Peyer's patch (tissue), 4 donors: Measurements from ENCODE around the gene RNF208. TPM values are rescaled to one million over a fixed set of nuclear protein-coding genes. Genes with fewer than 3 reads are reported as not detected.

ENCODE experiments used
- DNase-seq, 3 donors: peaks; one replicate each; pipeline ENCODE4 v3.0.0-alpha.2; 2017 to 2019
- H3K27ac ChIP-seq, 4 donors: fragments of 200-600 bp; sonication (generic); one replicate each; pipeline ENCODE4 v1.5.1; 2016 to 2019
- H3K27me3 ChIP-seq, 2 donors: fragments of 200-600 bp; sonication (generic); one replicate each; pipeline ENCODE4 v1.5.1; 2019
- H3K36me3 ChIP-seq, 3 donors: fragments of 200-600 bp; sonication (generic); one replicate each; pipeline ENCODE4 v1.5.1; 2016 to 2019
- H3K4me1 ChIP-seq, 4 donors: fragments of 200-600 bp; sonication (generic); one replicate each; pipeline ENCODE4 v1.5.1; 2016 to 2019
- H3K4me3 ChIP-seq, 4 donors: fragments of 200-600 bp; sonication (generic); 1 replicate in 3 of 4; 2 replicates in 1 of 4; pipeline ENCODE4 v1.5.1; 2016 to 2019; ENCODE audit warnings: mild to moderate bottlenecking in 1 of 4
- H3K9me3 ChIP-seq, 4 donors: fragments of 200-600 bp; sonication (generic); one replicate each; pipeline ENCODE4 v1.5.1; 2016 to 2019; ENCODE audit warnings: mild to moderate bottlenecking in 1 of 4
- POLR2A ChIP-seq, 2 donors: fragments of 450-650 bp; IDR thresholded peaks; one replicate each; pipeline ENCODE4 v1.5.1; 2017; ENCODE audit warnings: antibody characterized with exemption in 2 of 2, mild to moderate bottlenecking in 2 of 2, moderate library complexity in 2 of 2
- total RNA-seq, 4 donors: library from RNA; depleted of rRNA; stranded (reverse); fragments of >200 nt; gene quantifications; one replicate each; pipeline ENCODE4 v1.1.0, GENCODE V29; 2016
- TF ChIP-seq, protein P1 (sequence below), 6 experiments: fragments of 450-650 bp in 4 of 6; fragments of 200-600 bp in 2 of 6; sonication (generic) in 1 of 6; IDR thresholded peaks; one replicate each; pipeline ENCODE4 v1.5.1; 2017 to 2019; ENCODE audit warnings: antibody characterized with exemption in 6 of 6, mild to moderate bottlenecking in 3 of 6, moderate library complexity in 1 of 6

Gene RNF208
- total RNA-seq, 4 donors from 2014 or later: 4.4 to 5.9 TPM; not detected in 2

GRCh38 chr9:137175345-137175961, 46.6 kb downstream of the RNF208 start:
- H3K27ac ChIP-seq: no peak overlapping the region

DNA sequence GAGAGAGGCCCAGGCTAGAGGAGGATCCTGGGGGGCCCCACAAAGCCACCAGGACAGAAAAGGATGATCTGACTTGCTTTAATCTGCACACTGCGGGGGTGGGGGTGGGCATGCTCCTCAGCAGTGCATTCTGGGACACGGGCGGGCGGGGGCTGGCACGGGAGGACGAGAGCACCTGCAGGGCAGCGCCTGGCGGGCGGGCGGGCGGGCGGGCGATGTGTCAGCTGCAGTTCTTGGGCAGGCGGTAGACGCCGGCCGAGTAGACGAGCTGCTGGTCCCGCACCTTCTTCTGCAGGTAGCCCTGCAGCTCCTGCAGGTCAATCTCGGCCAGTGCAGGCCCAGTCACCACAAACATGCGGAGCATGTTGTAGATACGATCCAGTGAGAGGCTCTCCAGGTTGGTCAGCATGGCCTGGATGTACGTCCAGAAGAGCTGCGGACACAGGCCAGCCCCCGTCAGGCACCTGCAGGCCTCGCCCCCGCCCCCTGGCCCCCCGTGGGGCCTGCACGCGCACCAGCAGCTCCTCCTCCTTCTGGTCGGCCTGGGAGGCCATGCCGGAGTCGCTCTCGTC, 47.2 kb downstream of the RNF208 start:
- H3K27me3 ChIP-seq: peaks cover 0 to 13% of the 10 kb centered on the region in 2 donors

More at GRCh38 chr9:137175345-137175961, 46.6 kb downstream of the RNF208 start:
- peaks cover 0 to 29% (median 0%) of the 10 kb centered on the region in 3 donors for H3K36me3 ChIP-seq
- peaks cover 0 to 7% of the 10 kb centered on the region in 2 donors for H3K27me3 ChIP-seq
- peaks cover 0 to 11% (median 0%) of the 10 kb centered on the region in 4 donors for H3K4me1 ChIP-seq
- H3K9me3 ChIP-seq: no peaks in the 10 kb centered on the region
- no peak overlapping the region for H3K4me3 ChIP-seq
- TF ChIP-seq POLR2A (IDR thresholded peaks at IDR 0.05): no peak
- TF ChIP-seq, protein P1, sequence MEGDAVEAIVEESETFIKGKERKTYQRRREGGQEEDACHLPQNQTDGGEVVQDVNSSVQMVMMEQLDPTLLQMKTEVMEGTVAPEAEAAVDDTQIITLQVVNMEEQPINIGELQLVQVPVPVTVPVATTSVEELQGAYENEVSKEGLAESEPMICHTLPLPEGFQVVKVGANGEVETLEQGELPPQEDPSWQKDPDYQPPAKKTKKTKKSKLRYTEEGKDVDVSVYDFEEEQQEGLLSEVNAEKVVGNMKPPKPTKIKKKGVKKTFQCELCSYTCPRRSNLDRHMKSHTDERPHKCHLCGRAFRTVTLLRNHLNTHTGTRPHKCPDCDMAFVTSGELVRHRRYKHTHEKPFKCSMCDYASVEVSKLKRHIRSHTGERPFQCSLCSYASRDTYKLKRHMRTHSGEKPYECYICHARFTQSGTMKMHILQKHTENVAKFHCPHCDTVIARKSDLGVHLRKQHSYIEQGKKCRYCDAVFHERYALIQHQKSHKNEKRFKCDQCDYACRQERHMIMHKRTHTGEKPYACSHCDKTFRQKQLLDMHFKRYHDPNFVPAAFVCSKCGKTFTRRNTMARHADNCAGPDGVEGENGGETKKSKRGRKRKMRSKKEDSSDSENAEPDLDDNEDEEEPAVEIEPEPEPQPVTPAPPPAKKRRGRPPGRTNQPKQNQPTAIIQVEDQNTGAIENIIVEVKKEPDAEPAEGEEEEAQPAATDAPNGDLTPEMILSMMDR (IDR thresholded peaks at IDR 0.05): peak in 3 of 6 experiments; percentile 22 to 36 (median 29)
- no peak for DNase-seq

GRCh38 chr9:137173796-137174664, 48.0 kb downstream of the RNF208 start:
- H3K27me3 ChIP-seq: peaks cover 0 to 21% of the 10 kb centered on the region in 2 donors
- no peak for TF ChIP-seq POLR2A (IDR thresholded peaks at IDR 0.05)
- TF ChIP-seq, protein P1 (IDR thresholded peaks at IDR 0.05): no peak
- peaks cover 0 to 23% (median 7%) of the 10 kb centered on the region in 4 donors for H3K4me1 ChIP-seq
- no peak for DNase-seq
- no peaks in the 10 kb centered on the region for H3K9me3 ChIP-seq
- peak overlapping the region in 2 of 4 donors; percentile 9 to 49 for H3K27ac ChIP-seq
- H3K4me3 ChIP-seq: no peak overlapping the region
- peaks cover 0 to 15% (median 0%) of the 10 kb centered on the region in 3 donors for H3K36me3 ChIP-seq

More for the DNA sequence above, 47.2 kb downstream of the RNF208 start:
- H3K4me3 ChIP-seq: no peak overlapping the region
- H3K36me3 ChIP-seq: peaks cover 0 to 23% (median 0%) of the 10 kb centered on the region in 3 donors
- TF ChIP-seq, protein P1 (IDR thresholded peaks at IDR 0.05): peak in 1 of 6 experiments; percentile 17
- no peak for TF ChIP-seq POLR2A (IDR thresholded peaks at IDR 0.05)
- no peak for DNase-seq
- peaks cover 0 to 16% (median under 1%) of the 10 kb centered on the region in 4 donors for H3K4me1 ChIP-seq
- no peaks in the 10 kb centered on the region for H3K9me3 ChIP-seq
- H3K27ac ChIP-seq: no peak overlapping the region

DNA sequence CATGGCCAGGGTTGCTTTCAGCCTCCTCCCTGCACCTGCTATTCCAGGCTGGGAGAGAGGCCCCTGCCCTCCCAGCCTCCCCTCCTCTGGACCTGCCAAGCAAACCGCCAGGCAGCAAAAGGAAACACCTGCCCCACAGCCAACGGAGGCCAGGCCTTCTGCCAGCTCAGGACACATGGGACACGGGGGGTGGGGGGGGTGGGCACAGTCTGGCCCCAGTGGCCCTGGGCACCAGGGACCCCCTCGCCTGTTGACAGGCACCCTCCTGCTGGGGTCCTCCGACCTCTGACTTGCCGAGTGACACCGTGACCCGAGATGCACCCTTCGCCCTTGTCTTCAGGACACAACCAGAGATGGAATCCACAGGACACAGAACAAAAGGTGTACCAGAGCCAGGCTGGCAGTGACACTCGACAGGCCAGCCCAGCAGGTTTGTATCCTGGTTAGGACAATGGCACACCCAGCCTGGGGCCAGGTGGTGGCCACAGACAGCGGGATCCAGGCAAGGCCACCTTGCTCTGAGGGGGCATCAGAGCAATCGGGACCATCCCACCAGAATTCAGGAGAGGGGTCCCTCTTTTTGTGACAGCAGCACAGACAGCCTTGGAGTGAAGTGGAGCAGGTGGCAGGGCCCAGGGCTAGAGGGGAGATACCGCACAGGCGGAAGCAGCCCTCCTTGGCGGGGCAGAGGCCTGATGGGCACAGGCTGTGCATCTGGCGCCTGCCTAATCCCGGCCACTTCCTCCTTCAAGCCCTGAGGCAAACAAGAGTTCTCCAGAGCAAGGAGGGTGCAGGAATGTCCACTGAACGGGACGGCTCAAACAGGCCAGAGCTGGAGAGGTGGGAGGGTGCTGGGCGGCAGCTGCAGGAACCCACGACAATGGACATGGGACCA, 48.9 kb downstream of the RNF208 start:
- no peak overlapping the region for H3K4me3 ChIP-seq
- peaks cover 0 to 3% (median 0%) of the 10 kb centered on the region in 4 donors for H3K9me3 ChIP-seq
- no peak for TF ChIP-seq POLR2A (IDR thresholded peaks at IDR 0.05)
- TF ChIP-seq, protein P1 (IDR thresholded peaks at IDR 0.05): no peak
- peak overlapping the region in 2 of 4 donors; percentile 9 to 49 for H3K27ac ChIP-seq
- H3K4me1 ChIP-seq: peaks cover 2 to 32% (median 13%) of the 10 kb centered on the region in 4 donors
- peak in 1 of 3 donors; percentile 63 for DNase-seq
- peaks cover 0 to 6% (median 0%) of the 10 kb centered on the region in 3 donors for H3K36me3 ChIP-seq
- H3K27me3 ChIP-seq: peaks cover 0 to 28% of the 10 kb centered on the region in 2 donors
